Measurements from ENCODE around the gene DDX10. TPM values are rescaled to one million over a fixed set of nuclear protein-coding genes. Genes with fewer than 3 reads are reported as not detected.
"Not testable (repeated sequence)": the region's sequence is repeated elsewhere in the genome, so short reads cannot be mapped to it uniquely, and the experiment has no call there.

The DDX10 gene
- total RNA-seq, 2 experiments from 2014 or later: 15.0 to 15.4 TPM

GRCh38 chr11:108768964-108769363, 104.1 kb downstream of the DDX10 start:
- peaks cover 8% of the 10 kb centered on the region for H3K4me1 Mint-ChIP-seq (ENCODE audit: low read depth)
- no peaks in the 10 kb centered on the region for H3K27me3 Mint-ChIP-seq
- ATAC-seq (ENCODE audit: poor library complexity): no peak
- Histone ChIP-seq H3K4me3 (ENCODE audit: low read length) (no peak overlapping the region), H3K4me1 (ENCODE audit: insufficient read depth, low read length) (no peaks in the 10 kb centered on the region), H3K36me3 (ENCODE audit: insufficient read depth, low read length) (no peaks in the 10 kb centered on the region), H3K27me3 (ENCODE audit: control insufficient read depth in 1 of 2, insufficient read depth in 2 of 2, low read length in 2 of 2) (no peaks in the 10 kb centered on the region), H3K9me3 (ENCODE audit: control insufficient read depth in 1 of 2, insufficient read depth in 1 of 2, low read length in 2 of 2) (no peaks in the 10 kb centered on the region), H3K27ac (ENCODE audit: low read depth in 1 of 2, low read length in 2 of 2) (no peak overlapping the region)
- ChIA-PET POLR2A (no interaction called here), CTCF (no interaction called here)
- intact Hi-C loops (cut with DNase I, micrococcal nuclease): no loop called here
- peaks cover 24% of the 10 kb centered on the region for H3K36me3 Mint-ChIP-seq (ENCODE audit: low read depth)
- TF ChIP-seq, protein P1, sequence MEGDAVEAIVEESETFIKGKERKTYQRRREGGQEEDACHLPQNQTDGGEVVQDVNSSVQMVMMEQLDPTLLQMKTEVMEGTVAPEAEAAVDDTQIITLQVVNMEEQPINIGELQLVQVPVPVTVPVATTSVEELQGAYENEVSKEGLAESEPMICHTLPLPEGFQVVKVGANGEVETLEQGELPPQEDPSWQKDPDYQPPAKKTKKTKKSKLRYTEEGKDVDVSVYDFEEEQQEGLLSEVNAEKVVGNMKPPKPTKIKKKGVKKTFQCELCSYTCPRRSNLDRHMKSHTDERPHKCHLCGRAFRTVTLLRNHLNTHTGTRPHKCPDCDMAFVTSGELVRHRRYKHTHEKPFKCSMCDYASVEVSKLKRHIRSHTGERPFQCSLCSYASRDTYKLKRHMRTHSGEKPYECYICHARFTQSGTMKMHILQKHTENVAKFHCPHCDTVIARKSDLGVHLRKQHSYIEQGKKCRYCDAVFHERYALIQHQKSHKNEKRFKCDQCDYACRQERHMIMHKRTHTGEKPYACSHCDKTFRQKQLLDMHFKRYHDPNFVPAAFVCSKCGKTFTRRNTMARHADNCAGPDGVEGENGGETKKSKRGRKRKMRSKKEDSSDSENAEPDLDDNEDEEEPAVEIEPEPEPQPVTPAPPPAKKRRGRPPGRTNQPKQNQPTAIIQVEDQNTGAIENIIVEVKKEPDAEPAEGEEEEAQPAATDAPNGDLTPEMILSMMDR (IDR thresholded peaks at IDR 0.05): no peak
- no peak overlapping the region for H3K27ac Mint-ChIP-seq
- no peak for DNase-seq
- H3K9me3 Mint-ChIP-seq: no peaks in the 10 kb centered on the region
- H3K4me3 Mint-ChIP-seq: no peak overlapping the region

DNA sequence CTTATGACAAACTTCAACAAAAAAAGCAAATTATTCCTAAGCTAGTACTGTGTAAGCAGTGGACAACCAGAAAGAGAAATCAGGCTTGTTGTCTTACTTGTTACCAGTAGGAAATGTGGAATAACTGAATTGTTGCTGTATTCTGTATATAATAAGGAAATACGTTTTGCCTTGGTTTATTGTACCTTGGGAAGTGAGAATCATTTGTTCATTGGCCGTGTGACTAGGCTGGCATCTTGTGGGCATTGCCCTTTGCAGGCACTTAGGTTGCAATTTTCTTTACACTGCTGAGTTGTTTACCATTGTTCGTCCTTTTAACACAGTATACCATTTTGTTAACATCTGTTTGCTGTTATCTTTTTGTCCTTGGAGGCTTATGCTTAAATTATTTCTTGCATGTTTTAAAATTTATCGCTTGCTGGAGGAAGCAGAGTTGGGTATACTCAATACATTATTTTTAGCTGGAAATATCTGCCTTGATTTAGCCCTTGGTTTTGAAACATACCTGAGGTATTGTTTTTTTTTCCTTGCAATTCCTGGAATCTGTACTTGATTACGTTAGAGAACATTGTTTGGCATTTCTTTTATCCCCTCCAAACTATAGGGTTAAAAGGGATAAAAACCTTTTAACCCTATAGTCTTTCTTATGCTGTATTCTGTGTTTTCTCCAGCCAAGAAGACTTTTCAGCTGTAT, 109.3 kb downstream of the DDX10 start:
- Mint-ChIP-seq H3K36me3 (ENCODE audit: low read depth) (peaks cover 50% of the 10 kb centered on the region), H3K4me3 (no peak overlapping the region), H3K27ac (no peak overlapping the region), H3K4me1 (ENCODE audit: low read depth) (no peaks in the 10 kb centered on the region), H3K27me3 (no peaks in the 10 kb centered on the region), H3K9me3 (peaks cover 2% of the 10 kb centered on the region)
- DNase-seq (no peak), ATAC-seq (ENCODE audit: poor library complexity) (no peak)
- H3K4me3 ChIP-seq (ENCODE audit: low read length): no peak overlapping the region
- CTCF ChIA-PET: no interaction called here
- intact Hi-C loops (cut with DNase I, micrococcal nuclease): no loop called here
- H3K27ac ChIP-seq (ENCODE audit: low read depth in 1 of 2, low read length in 2 of 2): no peak overlapping the region
- no peaks in the 10 kb centered on the region for H3K4me1 ChIP-seq (ENCODE audit: insufficient read depth, low read length)
- TF ChIP-seq, protein P1 (IDR thresholded peaks at IDR 0.05): no peak
- POLR2A ChIA-PET: no interaction called here
- peaks cover 0 to 4% of the 10 kb centered on the region in 2 experiments for H3K9me3 ChIP-seq (ENCODE audit: control insufficient read depth in 1 of 2, insufficient read depth in 1 of 2, low read length in 2 of 2)
- no peaks in the 10 kb centered on the region for H3K36me3 ChIP-seq (ENCODE audit: insufficient read depth, low read length)
- no peaks in the 10 kb centered on the region for H3K27me3 ChIP-seq (ENCODE audit: control insufficient read depth in 1 of 2, insufficient read depth in 2 of 2, low read length in 2 of 2)

- intact Hi-C loops (cut with DNase I, micrococcal nuclease): no loop called here
- no peaks in the 10 kb centered on the region for H3K4me1 Mint-ChIP-seq (ENCODE audit: low read depth)
- no peak overlapping the region for H3K4me3 Mint-ChIP-seq
- H3K9me3 Mint-ChIP-seq: peaks cover 2% of the 10 kb centered on the region
- ChIA-PET CTCF (no interaction called here), POLR2A (no interaction called here)
- H3K27me3 Mint-ChIP-seq: no peaks in the 10 kb centered on the region
- H3K27ac ChIP-seq (ENCODE audit: low read depth in 1 of 2, low read length in 2 of 2): no peak overlapping the region
- H3K36me3 ChIP-seq (ENCODE audit: insufficient read depth, low read length): no peaks in the 10 kb centered on the region
- ATAC-seq (ENCODE audit: poor library complexity): no peak
- peaks cover 0 to 4% of the 10 kb centered on the region in 2 experiments for H3K9me3 ChIP-seq (ENCODE audit: control insufficient read depth in 1 of 2, insufficient read depth in 1 of 2, low read length in 2 of 2)
- no peak overlapping the region for H3K4me3 ChIP-seq (ENCODE audit: low read length)
- no peaks in the 10 kb centered on the region for H3K27me3 ChIP-seq (ENCODE audit: control insufficient read depth in 1 of 2, insufficient read depth in 2 of 2, low read length in 2 of 2)
- no peak overlapping the region for H3K27ac Mint-ChIP-seq
- no peak for DNase-seq
- no peaks in the 10 kb centered on the region for H3K4me1 ChIP-seq (ENCODE audit: insufficient read depth, low read length)
- TF ChIP-seq, protein P1 (IDR thresholded peaks at IDR 0.05): no peak
- peaks cover 53% of the 10 kb centered on the region for H3K36me3 Mint-ChIP-seq (ENCODE audit: low read depth)
Observed at GRCh38 chr11:108775324-108775723, 110.5 kb downstream of the DDX10 start.

DNA sequence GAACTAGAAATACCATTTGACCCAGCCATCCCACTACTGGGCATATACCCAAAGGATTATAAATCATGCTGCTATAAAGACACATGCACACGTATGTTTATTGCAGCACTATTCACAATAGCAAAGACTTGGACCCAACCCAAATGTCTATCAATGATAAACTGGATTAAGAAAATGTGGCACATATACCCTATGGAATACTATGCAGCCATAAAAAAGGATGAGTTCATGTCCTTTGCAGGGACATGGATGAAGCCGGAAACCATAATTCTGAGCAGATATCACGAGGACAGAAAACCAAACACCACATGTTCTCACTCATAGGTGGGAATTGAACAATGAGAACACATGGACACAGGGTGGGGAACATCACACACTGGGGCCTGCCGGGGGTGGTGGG, 114.3 kb downstream of the DDX10 start:
- H3K27ac ChIP-seq (ENCODE audit: low read depth in 1 of 2, low read length in 2 of 2); H3K9me3 Mint-ChIP-seq; H3K9me3 ChIP-seq (ENCODE audit: control insufficient read depth in 1 of 2, insufficient read depth in 1 of 2, low read length in 2 of 2); H3K36me3 ChIP-seq (ENCODE audit: insufficient read depth, low read length); CTCF ChIA-PET; H3K27ac Mint-ChIP-seq; ATAC-seq (ENCODE audit: poor library complexity); H3K27me3 Mint-ChIP-seq; POLR2A ChIA-PET; H3K4me1 Mint-ChIP-seq (ENCODE audit: low read depth); intact Hi-C loops (cut with DNase I, micrococcal nuclease); H3K27me3 ChIP-seq (ENCODE audit: control insufficient read depth in 1 of 2, insufficient read depth in 2 of 2, low read length in 2 of 2); DNase-seq; H3K4me1 ChIP-seq (ENCODE audit: insufficient read depth, low read length); H3K4me3 Mint-ChIP-seq; H3K4me3 ChIP-seq (ENCODE audit: low read length): not testable (repeated sequence)
- H3K36me3 Mint-ChIP-seq (ENCODE audit: low read depth): peaks cover 30% of the 10 kb centered on the region

All from CD4-positive, alpha-beta T cell (primary cell).